ENCODE measurements around the gene INAVA. TPM values are rescaled to one million over a fixed set of nuclear protein-coding genes. Genes with fewer than 3 reads are reported as not detected.
"Not testable (repeated sequence)": the region's sequence is repeated elsewhere in the genome, so short reads cannot be mapped to it uniquely, and the experiment has no call there.

The INAVA gene
- total RNA-seq, 1 donor from 2014 or later: 35.8 TPM

DNA sequence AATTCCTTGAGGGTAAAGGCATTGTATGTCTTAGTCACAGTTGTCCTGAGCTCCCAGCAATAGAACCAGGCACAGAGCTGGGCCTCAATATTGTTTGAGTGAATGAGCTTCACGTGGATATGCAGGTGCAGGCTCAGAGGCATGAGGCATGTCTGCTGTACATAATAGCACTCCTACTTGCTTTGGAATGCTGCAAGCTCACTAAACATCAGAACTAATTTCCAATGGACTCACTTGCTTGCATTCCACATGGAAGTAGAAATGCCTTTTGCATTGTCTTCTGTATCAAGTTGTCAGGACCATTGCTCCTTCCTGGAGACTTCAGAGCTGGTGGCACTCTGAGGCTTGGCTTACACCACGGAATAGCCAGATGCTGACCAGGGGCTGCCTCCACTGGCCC is 37.1 kb downstream of the INAVA start:
- Mint-ChIP-seq H3K27ac (ENCODE audit: unreplicated experiment) (no peak overlapping the region), H3K4me1 (ENCODE audit: unreplicated experiment) (no peaks in the 10 kb centered on the region), H3K27me3 (ENCODE audit: unreplicated experiment) (peaks cover 4% of the 10 kb centered on the region), H3K4me3 (ENCODE audit: unreplicated experiment) (no peak overlapping the region), H3K9me3 (ENCODE audit: unreplicated experiment) (no peaks in the 10 kb centered on the region), H3K36me3 (ENCODE audit: low read depth, unreplicated experiment) (no peaks in the 10 kb centered on the region)
- no peak for DNase-seq (ENCODE audit: low spot score)
- no peak for TF ChIP-seq CTCF (IDR thresholded peaks at IDR 0.05; ENCODE audit: unreplicated experiment)

DNA sequence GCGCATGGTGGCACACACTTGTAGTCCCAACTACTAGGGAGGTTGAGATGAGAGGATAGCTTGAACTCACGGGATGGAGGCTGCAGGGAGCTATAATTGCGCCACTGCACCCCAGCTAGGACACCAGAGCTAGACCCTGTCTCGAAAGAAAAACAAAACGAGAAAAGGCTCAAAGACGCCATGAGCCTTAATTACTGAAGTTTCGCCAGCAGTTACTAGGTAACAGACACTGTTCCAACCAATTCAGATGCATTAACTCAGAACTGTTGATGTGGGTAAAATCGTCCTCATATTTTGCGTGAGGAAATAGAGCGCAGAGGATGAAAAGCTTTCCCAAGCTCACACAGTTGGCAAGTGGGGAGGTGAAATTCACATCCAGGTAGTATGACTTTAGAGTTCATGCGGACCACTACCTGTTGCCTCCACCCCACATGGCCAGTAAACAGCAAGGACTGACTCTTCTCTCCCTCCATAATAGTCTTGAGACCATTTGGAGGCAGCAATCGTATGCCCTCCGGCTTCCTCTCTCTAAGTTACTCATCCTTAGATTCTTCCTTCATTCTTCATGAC is 40.1 kb downstream of the INAVA start:
- Mint-ChIP-seq H3K9me3 (ENCODE audit: unreplicated experiment) (no peaks in the 10 kb centered on the region), H3K36me3 (ENCODE audit: low read depth, unreplicated experiment) (no peaks in the 10 kb centered on the region), H3K4me3 (ENCODE audit: unreplicated experiment) (no peak overlapping the region), H3K27ac (ENCODE audit: unreplicated experiment) (no peak overlapping the region), H3K4me1 (ENCODE audit: unreplicated experiment) (no peaks in the 10 kb centered on the region), H3K27me3 (ENCODE audit: unreplicated experiment) (no peaks in the 10 kb centered on the region)
- DNase-seq (ENCODE audit: low spot score): no peak
- TF ChIP-seq CTCF (IDR thresholded peaks at IDR 0.05; ENCODE audit: unreplicated experiment): no peak

DNA sequence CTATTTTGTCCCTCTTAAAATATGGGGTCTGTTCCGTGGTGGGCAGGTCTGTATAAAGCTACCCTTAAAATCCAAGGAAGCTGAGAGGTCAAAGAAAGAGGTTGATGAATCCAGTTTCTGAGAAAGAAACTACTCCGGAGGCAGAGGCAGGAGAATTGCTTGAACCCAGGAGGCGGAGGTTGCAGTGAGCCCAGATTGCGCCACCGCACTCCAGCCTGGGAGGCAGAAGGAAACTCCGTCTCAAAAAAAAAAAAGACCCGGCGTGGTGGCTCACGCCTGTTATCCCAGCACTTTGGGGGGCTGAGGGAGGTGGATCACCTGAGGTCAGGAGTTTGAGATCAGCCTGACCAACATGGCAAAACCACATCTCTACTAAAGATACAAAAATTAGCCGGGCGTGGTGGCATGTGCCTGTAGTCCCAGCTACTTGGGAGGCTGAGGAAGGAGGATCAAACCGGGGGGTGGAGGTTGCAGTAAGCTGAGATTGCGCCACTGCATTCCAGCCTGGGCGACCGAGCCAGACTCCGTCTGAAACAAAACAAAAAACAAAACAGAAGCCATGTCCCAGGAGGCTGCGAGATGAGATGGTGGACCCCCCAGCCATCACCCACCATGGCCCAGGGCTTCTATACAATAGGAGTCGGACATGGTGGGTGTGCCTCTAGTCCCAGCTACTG is 40.7 kb downstream of the INAVA start:
- not testable (repeated sequence) for H3K27me3 Mint-ChIP-seq (ENCODE audit: unreplicated experiment); H3K4me3 Mint-ChIP-seq (ENCODE audit: unreplicated experiment); H3K9me3 Mint-ChIP-seq (ENCODE audit: unreplicated experiment); DNase-seq (ENCODE audit: low spot score); H3K4me1 Mint-ChIP-seq (ENCODE audit: unreplicated experiment); H3K36me3 Mint-ChIP-seq (ENCODE audit: low read depth, unreplicated experiment); H3K27ac Mint-ChIP-seq (ENCODE audit: unreplicated experiment)

DNA sequence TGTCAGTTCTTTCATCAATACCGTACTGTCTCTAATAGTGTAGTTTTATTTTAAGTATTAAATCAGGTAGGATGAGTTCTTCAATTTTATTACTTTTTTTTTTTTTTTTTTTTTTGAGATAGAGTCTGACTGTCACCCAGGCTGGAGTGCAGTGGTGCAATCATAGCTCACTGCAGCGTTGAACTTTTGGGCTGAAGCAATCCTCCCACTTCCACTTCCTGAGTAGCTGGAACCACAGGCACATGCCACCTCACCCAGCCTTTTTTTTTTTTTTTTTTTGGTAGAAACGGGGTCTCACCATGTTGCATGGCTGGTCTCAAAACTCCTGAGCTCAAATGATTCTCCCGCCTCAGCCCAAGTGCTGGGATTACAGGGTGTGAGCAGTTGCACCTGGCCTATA is 44.3 kb downstream of the INAVA start:
- H3K4me1 Mint-ChIP-seq (ENCODE audit: unreplicated experiment): no peaks in the 10 kb centered on the region
- no peak for TF ChIP-seq CTCF (IDR thresholded peaks at IDR 0.05; ENCODE audit: unreplicated experiment)
- H3K9me3 Mint-ChIP-seq (ENCODE audit: unreplicated experiment): no peaks in the 10 kb centered on the region
- H3K36me3 Mint-ChIP-seq (ENCODE audit: low read depth, unreplicated experiment): no peaks in the 10 kb centered on the region
- no peak for DNase-seq (ENCODE audit: low spot score)
- H3K27me3 Mint-ChIP-seq (ENCODE audit: unreplicated experiment): no peaks in the 10 kb centered on the region
- H3K4me3 Mint-ChIP-seq (ENCODE audit: unreplicated experiment): no peak overlapping the region
- no peak overlapping the region for H3K27ac Mint-ChIP-seq (ENCODE audit: unreplicated experiment)

DNA sequence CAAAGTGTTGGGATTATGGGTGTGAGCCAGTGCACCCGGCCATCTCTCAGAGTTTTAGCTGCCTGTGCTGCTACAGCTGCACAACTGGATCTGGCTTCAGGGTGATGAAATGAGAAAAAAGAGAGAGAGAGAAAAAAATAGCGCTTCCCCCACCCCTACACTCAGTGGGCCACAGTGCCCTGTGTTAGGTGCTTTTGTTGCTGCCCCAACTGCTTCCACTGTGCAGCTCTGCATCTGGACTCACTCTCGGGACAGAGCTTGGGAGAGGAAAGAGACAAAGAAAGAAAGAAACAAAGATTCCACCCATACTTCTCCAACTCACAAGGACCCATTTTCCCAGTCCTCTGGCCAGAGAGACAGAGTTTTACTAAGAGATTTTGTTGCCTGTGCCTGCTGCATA is 50.4 kb downstream of the INAVA start:
- TF ChIP-seq CTCF (IDR thresholded peaks at IDR 0.05; ENCODE audit: unreplicated experiment): no peak
- no peak overlapping the region for H3K4me3 Mint-ChIP-seq (ENCODE audit: unreplicated experiment)

More for the DNA sequence above, 50.4 kb downstream of the INAVA start:
- peaks cover 7% of the 10 kb centered on the region for H3K9me3 Mint-ChIP-seq (ENCODE audit: unreplicated experiment)
- H3K4me1 Mint-ChIP-seq (ENCODE audit: unreplicated experiment): no peaks in the 10 kb centered on the region
- peaks cover 2% of the 10 kb centered on the region for H3K27me3 Mint-ChIP-seq (ENCODE audit: unreplicated experiment)
- peaks cover 11% of the 10 kb centered on the region for H3K36me3 Mint-ChIP-seq (ENCODE audit: low read depth, unreplicated experiment)
- H3K27ac Mint-ChIP-seq (ENCODE audit: unreplicated experiment): no peak overlapping the region
- no peak for DNase-seq (ENCODE audit: low spot score)
